Neutrophil (primary cell): ENCODE results near the gene ARHGDIG.

ENCODE experiments used
- H3K27ac ChIP-seq: fragments of 200-600 bp; sonication (generic); 2 replicates; pipeline ENCODE4 v1.5.1; 2016; ENCODE audit warnings: mild to moderate bottlenecking, moderate library complexity
- H3K27me3 ChIP-seq: fragments of 200-600 bp; sonication (generic); 2 replicates; pipeline ENCODE4 v1.6.0; 2016; ENCODE audit warnings: mild to moderate bottlenecking
- H3K36me3 ChIP-seq: fragments of 200-600 bp; sonication (generic); 2 replicates; pipeline ENCODE4 v1.5.1; 2017
- H3K4me1 ChIP-seq, 2 experiments: fragments of 200-600 bp in 1 of 2; sonication (generic) in 1 of 2; 1 replicate in 1 of 2; 2 replicates in 1 of 2; pipeline versions ENCODE4 v1.5.1 to v1.6.1; 2013 to 2016; ENCODE audit warnings: low read depth in 1 of 2, low read length in 1 of 2, mild to moderate bottlenecking in 1 of 2, moderate library complexity in 1 of 2; ENCODE audit not compliant: control insufficient read depth in 1 of 2, insufficient read depth in 1 of 2
- H3K4me3 ChIP-seq, 2 experiments: fragments of 200-600 bp in 1 of 2; sonication (generic) in 1 of 2; 1 replicate in 1 of 2; 2 replicates in 1 of 2; pipeline ENCODE4 v1.5.1; 2013 to 2016; ENCODE audit warnings: low read depth in 1 of 2, low read length in 1 of 2, mild to moderate bottlenecking in 1 of 2, moderate library complexity in 1 of 2
- H3K9me3 ChIP-seq: fragments of 200-600 bp; sonication (generic); 2 replicates; pipeline ENCODE4 v1.5.1; 2016
- CTCF ChIP-seq: fragments of 200-600 bp; sonication (generic); IDR thresholded peaks from 2 replicates; pipeline ENCODE4 v1.5.1; 2016; ENCODE audit warnings: antibody characterized with exemption

ARHGDIG gene

DNA sequence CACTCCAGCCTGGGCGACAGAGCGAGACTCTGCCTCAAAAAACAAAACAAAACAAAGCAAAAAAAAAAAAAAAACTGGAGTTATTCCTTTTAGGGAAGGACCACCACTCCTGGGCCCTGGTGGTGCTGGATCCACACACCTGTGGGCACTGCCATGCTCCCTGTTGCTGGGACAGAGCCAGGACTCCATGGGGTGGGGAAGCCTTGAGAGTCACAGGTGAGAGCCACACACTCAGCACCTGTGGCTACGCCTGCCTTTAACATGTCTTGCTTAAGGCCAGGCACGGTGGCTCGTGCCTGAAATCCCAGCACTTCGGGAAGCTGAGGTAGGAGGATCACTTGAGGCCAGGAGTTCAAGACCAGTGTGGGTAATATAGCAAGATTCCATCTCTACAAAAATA is 20.8 kb downstream of the ARHGDIG start:
- no peak for TF ChIP-seq CTCF
- Histone ChIP-seq H3K4me1 (no peaks in the 10 kb centered on the region), H3K27me3 (no peaks in the 10 kb centered on the region), H3K4me3 (no peak overlapping the region), H3K36me3 (peaks cover 90% of the 10 kb centered on the region), H3K9me3 (no peaks in the 10 kb centered on the region), H3K27ac (no peak overlapping the region)

- no peaks in the 10 kb centered on the region for H3K9me3 ChIP-seq
- H3K27ac ChIP-seq, result no peak overlapping the region
- no peak for TF ChIP-seq CTCF
- no peaks in the 10 kb centered on the region for H3K27me3 ChIP-seq
- H3K4me1 ChIP-seq, result no peaks in the 10 kb centered on the region
- H3K36me3 ChIP-seq, result peaks cover 90% of the 10 kb centered on the region
- H3K4me3 ChIP-seq, result no peak overlapping the region
These were observed 21.6 kb downstream of the ARHGDIG start for GRCh38 chr16:301950-302349.

DNA sequence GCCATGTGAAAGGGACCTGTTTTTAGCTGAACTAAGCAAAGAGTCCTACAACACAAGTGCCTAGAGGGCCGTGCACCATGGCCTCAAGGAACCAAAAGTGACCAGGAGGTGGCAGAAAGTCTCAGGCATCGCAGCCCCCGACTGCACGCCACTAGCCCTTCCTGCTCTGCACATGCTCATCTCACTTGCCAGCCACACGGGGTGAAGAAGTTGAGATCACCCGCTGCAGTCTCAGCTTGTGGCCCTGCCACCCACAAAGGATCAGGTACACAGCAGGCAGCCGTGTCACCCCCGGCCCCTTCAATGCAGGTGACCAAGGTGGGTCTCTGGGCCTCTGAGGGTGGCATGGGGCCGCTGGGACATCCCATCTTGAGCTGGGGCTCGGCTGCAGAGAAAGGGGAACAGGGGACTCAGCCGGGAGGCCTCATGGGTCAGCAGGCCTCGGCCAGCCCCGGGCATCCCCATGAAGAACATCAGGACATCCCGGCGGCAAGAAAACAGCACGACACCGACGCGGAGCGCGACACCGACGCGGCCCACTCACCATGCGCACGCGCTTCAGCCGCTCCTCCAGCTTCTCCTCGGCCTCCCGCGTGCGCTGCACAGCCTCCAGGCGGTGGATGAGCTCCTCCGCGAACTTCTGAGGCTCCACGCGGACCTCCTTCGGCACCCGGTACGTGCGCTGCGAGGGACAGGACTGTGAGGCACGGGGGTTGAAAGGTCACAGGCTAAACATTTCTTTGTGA is 23.5 kb downstream of the ARHGDIG start:
- peaks cover 90% of the 10 kb centered on the region for H3K36me3 ChIP-seq
- H3K4me3 ChIP-seq, result no peak overlapping the region

GRCh38 chr16:305916-306626 is 25.7 kb downstream of the ARHGDIG start:
- Histone ChIP-seq H3K4me1 (no peaks in the 10 kb centered on the region), H3K36me3 (peaks cover 87% of the 10 kb centered on the region), H3K4me3 (no peak overlapping the region), H3K27me3 (no peaks in the 10 kb centered on the region), H3K27ac (no peak overlapping the region), H3K9me3 (no peaks in the 10 kb centered on the region)
- no peak for TF ChIP-seq CTCF

More for the DNA sequence above, 23.5 kb downstream of the ARHGDIG start:
- H3K4me1 ChIP-seq, result no peaks in the 10 kb centered on the region
- H3K27ac ChIP-seq, result peak overlapping the region; percentile 18
- no peak for TF ChIP-seq CTCF
- no peaks in the 10 kb centered on the region for H3K9me3 ChIP-seq
- no peaks in the 10 kb centered on the region for H3K27me3 ChIP-seq

DNA sequence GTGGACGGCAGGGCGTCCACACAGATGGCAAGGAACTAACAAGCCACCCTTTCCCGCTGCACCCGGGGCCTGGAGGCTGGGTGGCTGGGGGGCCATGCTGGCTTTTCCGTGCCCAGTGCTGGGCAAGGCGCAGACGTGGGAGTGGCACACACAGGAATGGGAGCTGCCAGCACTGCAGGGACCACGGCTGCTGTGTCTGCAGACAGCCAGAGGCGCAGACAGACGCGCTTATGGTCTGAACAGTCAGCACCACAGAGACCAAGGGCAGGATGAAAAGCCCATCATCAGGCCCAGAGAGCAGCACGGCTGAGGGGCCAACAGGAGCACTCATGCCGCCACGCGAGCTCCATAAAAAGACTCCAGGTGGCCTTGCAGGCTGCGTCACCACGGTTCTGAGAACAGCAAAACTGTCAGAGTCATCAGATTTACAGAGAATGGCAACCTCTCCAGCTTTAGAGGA is 26.6 kb downstream of the ARHGDIG start:
- H3K4me3 ChIP-seq, result no peak overlapping the region
- H3K36me3 ChIP-seq, result peaks cover 88% of the 10 kb centered on the region
- no peak for TF ChIP-seq CTCF
- H3K9me3 ChIP-seq, result no peaks in the 10 kb centered on the region
- no peak overlapping the region for H3K27ac ChIP-seq
- H3K4me1 ChIP-seq, result no peaks in the 10 kb centered on the region
- no peaks in the 10 kb centered on the region for H3K27me3 ChIP-seq
